HEK293 (cell line): ENCODE results near the gene CACNA1C.

Experiments
- MEIS1 ChIP-seq: sonication (generic); formaldehyde crosslinking; IDR thresholded peaks from 2 replicates; pipeline ENCODE4 v1.8.1; 2022; ENCODE audit warnings: missing genetic modification reagents, mild to moderate bottlenecking, borderline replicate concordance
- MZF1 ChIP-seq: fragments of 450-650 bp; formaldehyde crosslinking; IDR thresholded peaks from 2 replicates; pipeline ENCODE4 v1.5.1; 2017; ENCODE audit warnings: missing biosample characterization, missing genetic modification characterization, borderline replicate concordance
- REPIN1 ChIP-seq: fragments of 450-650 bp; formaldehyde crosslinking; IDR thresholded peaks from 2 replicates; pipeline ENCODE4 v1.5.1; 2017; ENCODE audit warnings: missing biosample characterization, missing genetic modification characterization, low read depth
- ZNF350 ChIP-seq: fragments of 450-650 bp; formaldehyde crosslinking; IDR thresholded peaks from 2 replicates; pipeline ENCODE4 v1.5.0; 2017; ENCODE audit warnings: missing biosample characterization, mild to moderate bottlenecking, missing genetic modification characterization
- TF ChIP-seq, protein P1 (sequence below): fragments of 450-650 bp; formaldehyde crosslinking; IDR thresholded peaks from 2 replicates; pipeline ENCODE4 v1.5.1; 2016; ENCODE audit warnings: missing biosample characterization, missing genetic modification characterization
- TF ChIP-seq, protein P2 (sequence below): fragments of 450-650 bp; formaldehyde crosslinking; IDR thresholded peaks from 2 replicates; pipeline ENCODE4 v1.5.1; 2016; ENCODE audit warnings: missing biosample characterization, missing genetic modification characterization

- TF ChIP-seq MZF1, result no peak
- TF ChIP-seq, protein P1, sequence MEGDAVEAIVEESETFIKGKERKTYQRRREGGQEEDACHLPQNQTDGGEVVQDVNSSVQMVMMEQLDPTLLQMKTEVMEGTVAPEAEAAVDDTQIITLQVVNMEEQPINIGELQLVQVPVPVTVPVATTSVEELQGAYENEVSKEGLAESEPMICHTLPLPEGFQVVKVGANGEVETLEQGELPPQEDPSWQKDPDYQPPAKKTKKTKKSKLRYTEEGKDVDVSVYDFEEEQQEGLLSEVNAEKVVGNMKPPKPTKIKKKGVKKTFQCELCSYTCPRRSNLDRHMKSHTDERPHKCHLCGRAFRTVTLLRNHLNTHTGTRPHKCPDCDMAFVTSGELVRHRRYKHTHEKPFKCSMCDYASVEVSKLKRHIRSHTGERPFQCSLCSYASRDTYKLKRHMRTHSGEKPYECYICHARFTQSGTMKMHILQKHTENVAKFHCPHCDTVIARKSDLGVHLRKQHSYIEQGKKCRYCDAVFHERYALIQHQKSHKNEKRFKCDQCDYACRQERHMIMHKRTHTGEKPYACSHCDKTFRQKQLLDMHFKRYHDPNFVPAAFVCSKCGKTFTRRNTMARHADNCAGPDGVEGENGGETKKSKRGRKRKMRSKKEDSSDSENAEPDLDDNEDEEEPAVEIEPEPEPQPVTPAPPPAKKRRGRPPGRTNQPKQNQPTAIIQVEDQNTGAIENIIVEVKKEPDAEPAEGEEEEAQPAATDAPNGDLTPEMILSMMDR (tag by site-specific recombination), result no peak
- TF ChIP-seq, protein P2, sequence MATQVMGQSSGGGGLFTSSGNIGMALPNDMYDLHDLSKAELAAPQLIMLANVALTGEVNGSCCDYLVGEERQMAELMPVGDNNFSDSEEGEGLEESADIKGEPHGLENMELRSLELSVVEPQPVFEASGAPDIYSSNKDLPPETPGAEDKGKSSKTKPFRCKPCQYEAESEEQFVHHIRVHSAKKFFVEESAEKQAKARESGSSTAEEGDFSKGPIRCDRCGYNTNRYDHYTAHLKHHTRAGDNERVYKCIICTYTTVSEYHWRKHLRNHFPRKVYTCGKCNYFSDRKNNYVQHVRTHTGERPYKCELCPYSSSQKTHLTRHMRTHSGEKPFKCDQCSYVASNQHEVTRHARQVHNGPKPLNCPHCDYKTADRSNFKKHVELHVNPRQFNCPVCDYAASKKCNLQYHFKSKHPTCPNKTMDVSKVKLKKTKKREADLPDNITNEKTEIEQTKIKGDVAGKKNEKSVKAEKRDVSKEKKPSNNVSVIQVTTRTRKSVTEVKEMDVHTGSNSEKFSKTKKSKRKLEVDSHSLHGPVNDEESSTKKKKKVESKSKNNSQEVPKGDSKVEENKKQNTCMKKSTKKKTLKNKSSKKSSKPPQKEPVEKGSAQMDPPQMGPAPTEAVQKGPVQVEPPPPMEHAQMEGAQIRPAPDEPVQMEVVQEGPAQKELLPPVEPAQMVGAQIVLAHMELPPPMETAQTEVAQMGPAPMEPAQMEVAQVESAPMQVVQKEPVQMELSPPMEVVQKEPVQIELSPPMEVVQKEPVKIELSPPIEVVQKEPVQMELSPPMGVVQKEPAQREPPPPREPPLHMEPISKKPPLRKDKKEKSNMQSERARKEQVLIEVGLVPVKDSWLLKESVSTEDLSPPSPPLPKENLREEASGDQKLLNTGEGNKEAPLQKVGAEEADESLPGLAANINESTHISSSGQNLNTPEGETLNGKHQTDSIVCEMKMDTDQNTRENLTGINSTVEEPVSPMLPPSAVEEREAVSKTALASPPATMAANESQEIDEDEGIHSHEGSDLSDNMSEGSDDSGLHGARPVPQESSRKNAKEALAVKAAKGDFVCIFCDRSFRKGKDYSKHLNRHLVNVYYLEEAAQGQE (tag by site-specific recombination), result no peak
- TF ChIP-seq MEIS1 (CRISPR knock-in tag), result no peak
- TF ChIP-seq REPIN1 (tag by site-specific recombination), result no peak
- no peak for TF ChIP-seq ZNF350
These were observed 153.2 kb downstream of the CACNA1C start for GRCh38 chr12:2205996-2206395.
